ENCODE data around the gene PTPN20. TPM values are rescaled to one million over a fixed set of nuclear protein-coding genes. Genes with fewer than 3 reads are reported as not detected.

PTPN20 gene
- total RNA-seq, 1 experiment from 2014 or later: not detected

- H3K4me2 ChIP-seq (ENCODE audit: insufficient read depth, insufficient read length, low read length): no peak overlapping the region
- no peak overlapping the region for H3K4me3 Mint-ChIP-seq
- no peak overlapping the region for H3T11ph ChIP-seq (ENCODE audit: low read length)
- H3K9ac ChIP-seq (ENCODE audit: extremely low read depth, insufficient read length, low read length): no peak overlapping the region
- WGBS (ENCODE audit: extremely low coverage, insufficient read length, low lambda C conversion rate): no CpG with 5 or more reads among the region's 14 CpGs
- H3K79me2 ChIP-seq (ENCODE audit: insufficient read depth, low read length): no peaks in the 10 kb centered on the region
- H3K27ac ChIP-seq (ENCODE audit: insufficient read length, low read depth, low read length): no peak overlapping the region
- no peaks in the 10 kb centered on the region for H3K4me1 ChIP-seq (ENCODE audit: insufficient read depth, low read length)
- no peak overlapping the region for H2BK5ac ChIP-seq (ENCODE audit: insufficient read length, low read length)
- DNase-seq: peak; percentile 73
- H3K18ac ChIP-seq (ENCODE audit: insufficient read length, low read depth, low read length): no peak overlapping the region
- H2BK120ac ChIP-seq (ENCODE audit: low read depth, low read length, poor library complexity, severe bottlenecking): no peak overlapping the region
- H4K5ac ChIP-seq (ENCODE audit: insufficient read length, low read depth, low read length): no peak overlapping the region
- H4K91ac ChIP-seq (ENCODE audit: insufficient read length, low read depth, low read length): no peak overlapping the region
- no peak overlapping the region for H2BK20ac ChIP-seq (ENCODE audit: low read depth, low read length, poor library complexity, severe bottlenecking)
- no peak overlapping the region for H3K14ac ChIP-seq (ENCODE audit: insufficient read depth, low read length)
- H4K20me1 ChIP-seq (ENCODE audit: control insufficient read depth, insufficient read depth, insufficient read length): no peaks in the 10 kb centered on the region
- no peaks in the 10 kb centered on the region for H3K79me1 ChIP-seq (ENCODE audit: insufficient read depth, low read depth, low read length, poor library complexity, severe bottlenecking)
- H3K27me3 ChIP-seq (ENCODE audit: insufficient read depth, low read length): no peaks in the 10 kb centered on the region
- H4K8ac ChIP-seq (replicated peaks; ENCODE audit: insufficient read length, low read depth, low read length): no peak overlapping the region
- no peak overlapping the region for H2BK15ac ChIP-seq (ENCODE audit: low read depth, low read length)
- no peak overlapping the region for H2AFZ ChIP-seq (ENCODE audit: low read length)
- H2AK5ac ChIP-seq (ENCODE audit: insufficient read length, low read length): no peak overlapping the region
- H3K27me3 Mint-ChIP-seq (ENCODE audit: low read depth): peaks cover 6% of the 10 kb centered on the region
- H3K36me3 Mint-ChIP-seq (ENCODE audit: insufficient read depth in 1 of 3, low read depth in 3 of 3): no peaks in the 10 kb centered on the region
- H3K9me3 ChIP-seq (ENCODE audit: control insufficient read depth, low read depth, low read length): no peaks in the 10 kb centered on the region
- no peak overlapping the region for H3K4ac ChIP-seq (ENCODE audit: low read depth, low read length)
- no peaks in the 10 kb centered on the region for H3K9me3 Mint-ChIP-seq
- H3K4me1 Mint-ChIP-seq: no peaks in the 10 kb centered on the region
- H2BK12ac ChIP-seq (ENCODE audit: insufficient read length, low read depth, low read length): no peak overlapping the region
- no peaks in the 10 kb centered on the region for H3K23me2 ChIP-seq (ENCODE audit: insufficient read length, low read depth, low read length, poor library complexity, severe bottlenecking)
- peak; percentile 53 for TF ChIP-seq CTCF (conservative IDR thresholded peaks at IDR 0.05)
- H3K56ac ChIP-seq (ENCODE audit: insufficient read length, low read depth, low read length): no peak overlapping the region
- H3K23ac ChIP-seq (ENCODE audit: insufficient read length, low read depth, low read length): no peak overlapping the region
- no peak overlapping the region for H3K27ac Mint-ChIP-seq
Measured at GRCh38 chr10:47013507-47014154, 102.4 kb downstream of the PTPN20 start.

Data from H9 (cell line).